NAMALWA (cell line): ENCODE data around the gene GJB6.

Experiments
- DNase-seq: peaks from one replicate; pipeline ENCODE4 v3.0.0-alpha.2; 2015; ENCODE audit warnings: low spot score

Gene GJB6

GRCh38 chr13:20186771-20187170 is 45.3 kb downstream of the GJB6 start:
- DNase-seq = no peak

DNA sequence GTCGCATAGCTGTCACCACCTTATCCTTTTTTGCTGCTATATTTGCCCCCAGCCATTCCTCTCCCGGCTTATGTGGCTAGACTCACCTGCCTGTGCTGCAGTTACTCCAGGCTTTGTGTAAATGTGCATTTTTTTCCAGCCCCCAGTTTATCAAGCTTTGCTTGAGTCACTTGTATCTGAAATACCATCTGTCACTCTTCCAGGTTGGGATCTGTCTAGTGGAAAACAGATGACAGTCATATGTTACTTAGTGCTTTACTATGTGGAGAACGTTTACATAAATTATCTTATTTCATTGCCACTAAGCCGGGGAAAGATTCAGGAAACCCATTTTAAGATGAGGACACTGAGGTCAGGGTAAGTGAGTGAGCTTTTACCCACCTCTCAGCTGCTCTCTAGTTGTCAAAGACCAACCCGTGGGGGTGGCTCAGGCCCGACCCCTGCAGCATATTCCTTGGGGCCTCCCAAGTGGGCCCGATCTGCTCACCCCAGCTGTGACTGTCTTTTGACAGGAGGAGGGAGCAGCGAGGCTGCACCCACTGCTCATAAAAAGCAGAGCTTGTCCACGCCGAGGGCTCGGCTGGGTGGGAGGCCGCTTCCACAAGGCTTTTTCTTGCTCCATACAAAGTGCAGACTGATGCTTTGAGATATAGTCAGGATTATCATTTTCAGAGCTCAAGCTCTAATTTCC is 46.6 kb downstream of the GJB6 start:
- no peak for DNase-seq

DNA sequence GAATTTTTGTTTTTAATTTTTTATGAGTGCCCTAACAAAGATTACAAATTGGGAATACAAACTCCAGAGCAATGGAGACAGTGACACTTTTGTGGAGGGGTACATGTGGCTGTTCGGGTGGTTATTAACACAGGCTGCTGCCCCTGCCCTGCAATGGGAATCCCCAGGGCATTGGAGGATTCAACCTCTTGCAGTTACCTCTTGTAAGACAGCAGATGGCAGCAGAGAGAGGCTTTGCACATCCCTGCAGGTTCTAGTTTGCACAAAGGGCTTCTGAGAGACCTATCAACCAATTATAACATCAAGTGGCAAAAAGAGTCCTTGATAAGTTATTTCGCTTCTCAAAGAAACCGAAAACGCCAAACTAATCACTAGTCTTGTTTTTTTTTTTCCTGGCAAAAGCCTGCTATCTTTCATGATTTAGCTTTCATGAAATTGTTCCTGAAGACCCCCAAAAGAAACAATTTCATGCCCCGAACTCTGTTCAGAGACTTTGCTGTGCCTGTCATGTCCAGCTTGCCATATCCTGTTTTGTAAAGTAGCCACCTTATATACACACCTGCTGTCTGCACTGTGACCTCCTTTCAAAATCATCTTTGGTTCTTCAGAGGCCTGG is 49.8 kb downstream of the GJB6 start:
- peak; percentile 86 for DNase-seq

DNA sequence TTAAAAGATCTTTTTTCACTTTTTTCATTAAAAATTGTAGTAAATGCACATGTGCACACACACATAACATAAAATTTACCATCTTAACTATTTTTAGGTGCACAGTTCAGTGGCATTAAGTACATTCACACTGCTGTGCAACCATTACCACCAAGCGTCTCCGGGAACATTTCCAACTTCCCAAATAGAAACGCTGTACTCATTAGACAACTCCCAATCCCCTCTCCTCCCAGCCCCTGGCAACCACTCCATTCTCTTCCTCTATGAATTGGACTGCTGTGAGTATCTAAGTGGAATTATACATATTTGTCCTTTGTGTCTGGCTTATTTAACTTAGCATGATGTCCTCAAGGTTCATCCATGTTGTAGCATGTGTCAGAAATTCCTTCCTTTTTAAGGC is 50.9 kb downstream of the GJB6 start:
- DNase-seq = no peak

GRCh38 chr13:20178156-20178555 is 54.0 kb downstream of the GJB6 start:
- DNase-seq = no peak

DNA sequence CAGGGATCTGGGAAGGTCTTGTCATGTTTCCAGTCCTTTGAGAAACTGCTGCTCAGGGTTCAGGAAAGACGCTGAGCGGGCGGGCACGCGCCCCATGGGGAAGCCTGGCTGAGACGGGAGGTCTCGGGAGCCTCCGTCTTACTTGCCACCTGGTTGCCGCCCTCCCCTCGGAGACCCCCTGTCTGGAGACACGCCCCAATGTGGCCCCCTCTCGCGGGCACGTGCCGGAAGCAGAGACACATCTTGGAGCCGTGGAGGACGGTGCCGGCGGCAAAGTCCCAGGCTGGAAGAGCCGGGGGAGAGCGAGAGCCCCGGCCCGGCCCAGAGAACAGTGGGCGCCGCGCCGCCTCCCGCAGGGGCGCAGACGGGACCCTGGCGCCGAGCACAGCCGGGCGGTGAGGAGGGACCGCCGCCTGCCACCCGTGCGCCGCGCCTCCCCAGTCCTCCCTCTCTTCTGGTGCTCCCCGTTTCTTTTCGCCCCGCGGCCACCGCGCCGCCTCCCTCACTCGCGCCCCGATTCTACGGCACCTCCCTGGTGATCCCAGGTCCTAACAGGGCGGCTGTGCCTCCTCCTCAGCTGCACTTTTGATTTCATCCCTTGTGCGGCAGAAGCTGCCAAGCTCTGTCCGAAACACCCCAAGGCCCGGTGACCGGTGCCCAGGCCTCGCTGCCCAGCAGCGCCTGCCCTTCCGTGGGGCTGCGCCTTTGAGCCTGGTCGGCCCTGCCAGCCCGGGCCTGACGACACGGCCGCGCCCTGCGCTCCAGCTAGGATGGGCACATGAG is 54.9 kb downstream of the GJB6 start:
- DNase-seq = no peak

GRCh38 chr13:20175907-20176652 is 56.0 kb downstream of the GJB6 start:
- DNase-seq = no peak

- no peak for DNase-seq
Measured at GRCh38 chr13:20175406-20175794, 56.7 kb downstream of the GJB6 start.

DNA sequence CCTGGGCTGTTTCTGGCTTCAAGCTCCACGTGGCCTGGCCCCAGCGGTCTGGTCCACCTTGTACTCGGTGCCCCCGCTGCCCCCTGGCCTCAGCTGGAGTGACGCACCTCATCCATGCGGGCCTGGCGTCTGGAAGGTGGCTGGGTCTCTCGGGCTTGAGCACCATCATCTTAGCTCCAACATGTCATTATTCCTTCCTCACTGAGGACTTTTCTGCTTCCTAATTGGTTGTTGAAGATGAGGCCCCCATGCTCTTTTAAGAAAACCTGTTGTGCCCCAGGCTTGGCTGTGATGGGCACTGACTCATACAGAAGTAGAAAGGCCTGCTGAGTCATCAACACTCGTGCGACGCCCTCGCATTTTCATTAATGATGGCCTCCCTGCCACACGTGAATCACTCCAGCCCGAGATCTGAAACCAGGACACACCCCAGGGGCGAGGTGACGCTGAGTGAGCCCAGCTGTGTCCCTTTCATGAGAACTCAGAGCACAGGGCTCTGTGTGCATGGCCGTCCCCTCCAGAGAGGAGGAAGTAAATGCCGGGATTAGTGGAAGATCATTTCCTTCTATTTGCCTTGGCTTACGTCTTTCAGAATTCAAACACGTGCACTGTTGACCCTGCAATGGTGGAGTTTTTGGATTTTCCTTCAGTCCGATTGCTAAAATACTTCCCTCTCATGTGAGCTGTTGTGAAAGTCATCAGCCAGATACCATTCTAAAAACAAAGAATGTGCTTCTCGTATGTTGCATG is 57.3 kb downstream of the GJB6 start:
- DNase-seq = no peak

DNA sequence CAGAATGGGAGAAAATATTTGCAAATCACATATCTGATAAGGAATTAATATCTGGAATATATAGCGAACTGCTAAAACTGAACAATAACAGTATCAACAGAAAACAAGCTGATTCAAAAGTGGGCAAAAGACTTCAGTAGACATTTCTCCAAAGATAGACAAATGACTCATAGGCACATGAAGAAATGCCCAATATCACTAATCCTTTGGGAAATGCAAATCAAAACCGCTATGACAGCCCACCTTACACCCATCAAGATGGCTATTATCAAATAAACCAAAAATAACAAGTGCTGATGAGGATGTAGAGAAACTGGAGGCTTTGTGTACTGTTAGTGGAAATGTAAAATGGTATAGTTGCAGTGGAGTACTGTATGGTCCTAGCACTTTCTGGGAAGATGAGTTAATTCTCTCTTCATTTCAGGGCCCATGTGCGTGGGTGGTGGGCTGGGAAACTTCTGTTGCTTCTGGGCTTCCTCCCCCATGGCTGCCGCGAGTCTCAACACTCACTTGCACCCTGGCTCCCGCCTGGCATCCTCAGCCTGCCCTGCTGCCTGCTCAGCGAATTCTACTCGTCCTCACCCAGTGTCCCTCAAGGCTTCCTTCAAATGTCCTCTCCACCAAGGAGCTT is 58.9 kb downstream of the GJB6 start:
- no peak for DNase-seq
